DLD1 (cell line): ENCODE results near the gene PRSS3.
"Not testable (repeated sequence)": the region's sequence is repeated elsewhere in the genome, so short reads cannot be mapped to it uniquely, and the experiment has no call there.

Experiments
- in situ Hi-C: cut with HindIII; loops from 2 replicates; pipeline ENCODE4 v1.10.0; 2017; ENCODE audit warnings: low sequenced_read_pairs

Gene PRSS3

GRCh38 chr9:33817327-33818166 is 22.2 kb downstream of the PRSS3 start:
- in situ Hi-C loops, result no loop called here

- in situ Hi-C loops, result no loop called here
Measured at GRCh38 chr9:33818167-33818846, 22.9 kb downstream of the PRSS3 start.

GRCh38 chr9:33818847-33819500 is 23.6 kb downstream of the PRSS3 start:
- in situ Hi-C loops, result no loop called here

- in situ Hi-C loops, result no loop called here
Measured at GRCh38 chr9:33820231-33820745, 24.9 kb downstream of the PRSS3 start.

GRCh38 chr9:33823801-33824200 is 28.4 kb downstream of the PRSS3 start:
- in situ Hi-C loops, result no loop called here

GRCh38 chr9:33827285-33827684 is 31.9 kb downstream of the PRSS3 start:
- in situ Hi-C loops, result not testable (repeated sequence)

GRCh38 chr9:33829641-33830230 is 34.4 kb downstream of the PRSS3 start:
- in situ Hi-C loops, result not testable (repeated sequence)

- in situ Hi-C loops, result no loop called here
Measured at GRCh38 chr9:33835625-33836260, 40.4 kb downstream of the PRSS3 start.

- in situ Hi-C loops, result not testable (repeated sequence)
Measured at GRCh38 chr9:33836261-33836660, 40.9 kb downstream of the PRSS3 start.

GRCh38 chr9:33837138-33837537 is 41.8 kb downstream of the PRSS3 start:
- in situ Hi-C loops, result no loop called here

- in situ Hi-C loops, result no loop called here
Measured at GRCh38 chr9:33840381-33840780, 45.0 kb downstream of the PRSS3 start.

- in situ Hi-C loops, result no loop called here
Measured at GRCh38 chr9:33843312-33843961, 48.1 kb downstream of the PRSS3 start.

GRCh38 chr9:33846231-33846630 is 50.9 kb downstream of the PRSS3 start:
- in situ Hi-C loops, result no loop called here

- in situ Hi-C loops, result not testable (repeated sequence)
Measured at GRCh38 chr9:33847894-33848205, 52.5 kb downstream of the PRSS3 start.
